ENCODE results near the gene TTC7B.
A peak's percentile ranks its signal among the peaks of the same experiment; 100 is the strongest.

The TTC7B gene

DNA sequence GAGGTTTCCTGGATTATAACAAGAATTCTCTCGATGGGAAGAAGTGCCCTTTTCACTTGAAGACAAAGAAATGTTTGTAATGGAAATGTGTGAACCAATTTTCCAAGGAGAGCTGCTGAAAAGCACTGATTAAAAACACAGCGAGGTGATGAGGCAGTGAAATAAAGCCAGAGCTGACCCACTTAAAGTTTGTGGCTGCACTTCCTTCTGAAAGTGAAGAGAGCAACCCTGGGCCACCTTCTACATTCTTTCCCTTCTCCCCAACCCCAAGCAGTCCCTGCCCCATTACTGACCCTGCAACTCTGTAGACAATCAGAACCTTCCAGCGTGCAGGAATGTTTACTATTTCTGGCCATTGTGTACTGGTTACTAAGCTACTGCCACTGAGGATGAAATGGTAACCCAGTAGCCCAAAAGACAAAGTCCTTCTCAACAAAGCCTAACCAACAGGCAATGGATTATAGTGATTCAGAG, 173.9 kb downstream of the TTC7B start:
- no peak for DNase-seq

DNA sequence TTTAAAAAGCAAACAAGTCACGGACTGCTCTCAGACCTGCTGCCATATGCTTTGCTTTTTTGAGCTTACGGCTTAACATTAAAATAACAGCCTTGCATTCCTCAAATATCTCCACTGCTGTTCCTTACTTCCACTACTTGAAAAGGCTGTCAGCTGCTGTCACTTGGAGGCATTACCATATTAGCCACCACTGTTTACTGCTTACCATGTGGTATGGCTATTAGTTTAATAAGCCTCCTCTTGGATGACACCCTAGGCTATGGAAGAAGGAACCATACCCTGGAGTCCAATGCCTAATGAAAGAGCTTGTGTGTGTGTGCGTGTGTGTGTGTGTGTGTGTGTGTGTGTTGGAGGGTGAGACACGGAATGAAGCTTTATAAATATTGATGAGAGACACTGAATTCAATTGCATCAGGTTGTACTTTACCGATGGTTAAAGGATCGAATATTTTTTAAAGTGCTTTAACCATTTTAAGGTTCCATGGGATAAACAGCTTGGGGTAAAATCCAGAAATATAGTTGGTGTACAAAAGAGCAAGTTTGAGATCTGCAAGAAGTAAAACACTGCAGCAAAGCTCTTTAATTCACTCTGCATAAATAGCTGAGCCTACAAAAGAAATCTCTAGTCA, 174.5 kb downstream of the TTC7B start:
- no peak for DNase-seq

- no peak for DNase-seq
These were observed 175.1 kb downstream of the TTC7B start for GRCh38 chr14:90641168-90641567.

DNA sequence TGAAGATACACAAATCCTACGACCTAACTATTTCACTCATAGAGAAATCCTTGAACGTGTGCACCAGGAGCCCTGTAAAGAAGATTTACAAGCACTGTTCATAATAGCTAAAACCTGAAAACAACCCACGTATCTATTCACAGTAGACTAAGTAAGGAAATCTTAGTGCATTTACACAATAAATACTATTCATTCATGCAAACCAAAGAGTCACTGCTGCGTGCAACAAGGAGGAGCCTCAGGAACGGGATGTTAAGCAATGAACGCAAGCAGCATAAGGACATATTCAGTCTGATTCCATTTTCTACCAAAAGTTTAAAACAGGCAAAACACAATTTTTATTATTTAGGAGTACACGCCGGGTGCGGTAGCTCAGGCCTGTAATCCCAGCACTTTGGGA, 176.6 kb downstream of the TTC7B start:
- no peak for DNase-seq

DNA sequence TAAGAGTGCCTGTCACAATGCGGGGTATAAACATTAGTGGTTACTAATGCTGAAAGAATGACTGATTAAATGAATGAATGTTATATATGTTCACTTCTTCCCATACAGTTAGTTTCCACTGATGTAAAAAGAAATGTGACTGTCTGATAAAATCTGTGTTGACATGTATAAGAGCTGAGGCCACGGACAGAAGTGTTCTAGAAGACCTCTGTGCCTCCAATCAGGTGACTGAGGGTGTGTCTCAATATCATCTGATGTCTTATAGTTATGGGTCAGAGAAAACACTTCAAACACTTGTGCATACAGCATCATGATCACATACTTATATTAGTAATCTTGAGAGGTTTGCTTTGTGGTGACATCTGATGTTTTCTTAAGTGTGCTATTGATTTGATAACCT, 183.4 kb downstream of the TTC7B start:
- DNase-seq: no peak

- no peak for DNase-seq
These were observed 183.8 kb downstream of the TTC7B start for GRCh38 chr14:90632451-90632850.

- DNase-seq: peak; percentile 92
These were observed 185.9 kb downstream of the TTC7B start for GRCh38 chr14:90630171-90630806.

GRCh38 chr14:90629471-90629870, 186.8 kb downstream of the TTC7B start:
- no peak for DNase-seq

DNA sequence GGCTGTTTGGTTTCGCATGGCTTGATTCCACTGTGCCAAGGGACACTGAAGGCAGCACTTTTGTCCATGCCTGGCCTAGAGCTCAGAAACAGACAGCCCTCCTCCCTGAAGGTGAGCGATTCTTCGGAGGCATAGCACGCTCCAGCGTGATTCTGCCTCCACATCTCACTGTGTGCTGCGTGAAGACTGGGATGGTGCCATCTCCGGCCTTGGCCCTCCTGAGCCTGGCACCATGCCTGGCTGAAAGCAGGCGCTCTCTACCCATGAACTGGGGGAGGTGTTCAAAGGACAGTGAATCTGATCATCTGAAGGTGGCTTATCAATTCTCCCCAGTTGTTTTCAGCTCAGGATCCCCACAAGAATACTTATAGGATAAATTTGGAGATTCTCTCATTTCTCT, 187.4 kb downstream of the TTC7B start:
- DNase-seq: no peak

DNA sequence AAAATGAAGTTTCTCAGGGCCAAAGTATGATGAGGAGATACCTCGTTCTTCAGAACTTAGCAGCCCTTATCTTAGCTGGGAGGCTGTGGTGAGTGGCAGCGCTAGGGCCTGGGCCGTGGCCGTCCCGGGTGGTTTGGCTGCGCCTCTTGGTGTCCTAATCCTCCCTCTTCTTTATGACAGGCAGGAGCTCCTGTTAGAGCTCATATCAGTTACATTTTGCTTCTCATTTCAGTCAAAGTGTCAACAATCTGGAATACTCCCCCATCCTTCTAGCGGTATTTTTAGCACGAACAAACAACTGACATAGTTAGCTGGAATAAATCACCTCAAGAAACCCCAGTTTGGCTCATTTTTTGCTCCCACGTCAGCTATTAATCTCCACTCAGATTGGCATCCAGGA, 188.8 kb downstream of the TTC7B start:
- no peak for DNase-seq

DNA sequence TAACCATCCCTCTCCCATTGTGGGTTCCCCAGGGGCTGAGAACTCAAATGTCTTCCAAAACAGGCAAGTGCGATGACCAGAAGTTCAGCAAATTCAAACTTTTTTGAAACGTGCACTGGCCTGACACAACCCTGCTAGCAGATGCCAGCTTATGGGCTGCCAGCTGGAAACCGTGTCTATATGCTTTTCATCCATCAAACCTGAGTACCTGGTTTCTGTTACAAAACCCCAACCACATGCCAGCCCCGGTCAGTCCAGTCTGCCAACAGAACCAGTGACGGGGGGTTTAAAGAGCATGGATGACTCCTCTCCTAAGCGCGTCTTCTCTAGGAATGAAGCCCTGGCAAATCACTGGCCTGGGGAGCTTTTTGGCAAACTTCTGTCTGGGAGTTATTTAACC, 189.7 kb downstream of the TTC7B start:
- DNase-seq: no peak

GRCh38 chr14:90625445-90625844, 190.8 kb downstream of the TTC7B start:
- DNase-seq: no peak

DNA sequence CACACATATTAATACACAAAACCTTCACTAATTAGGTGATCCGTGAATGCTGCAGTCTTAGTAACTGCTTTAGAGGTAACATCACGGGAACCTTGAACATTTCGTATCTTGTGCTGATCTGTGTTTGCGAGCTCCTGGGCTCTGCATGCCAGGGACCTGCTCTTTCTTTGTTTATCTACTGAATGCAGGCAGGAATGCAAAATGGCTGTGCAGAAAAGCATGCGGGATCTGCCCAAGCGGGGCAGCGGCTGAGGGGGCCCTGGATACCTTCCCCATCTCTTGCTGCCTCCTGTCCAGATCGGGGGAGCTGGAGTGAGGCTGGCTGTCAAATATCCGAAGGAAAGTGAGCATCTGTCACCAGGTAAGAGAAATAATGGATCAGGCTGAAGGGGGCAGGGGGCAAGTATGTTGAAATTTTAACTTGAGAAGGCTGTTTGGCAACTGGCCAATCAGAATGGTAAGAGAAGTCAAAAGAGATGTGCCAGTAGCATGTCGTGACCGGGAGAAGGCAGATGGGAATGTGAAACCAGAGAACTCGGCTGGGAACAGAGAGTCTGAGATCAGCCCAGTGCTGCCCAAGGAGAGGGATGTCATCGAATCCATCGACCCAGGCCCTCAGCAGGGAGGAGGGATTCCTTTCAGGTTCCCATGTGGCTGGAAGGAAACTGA, 191.4 kb downstream of the TTC7B start:
- DNase-seq: no peak

GRCh38 chr14:90624227-90624626, 192.0 kb downstream of the TTC7B start:
- no peak for DNase-seq

DNA sequence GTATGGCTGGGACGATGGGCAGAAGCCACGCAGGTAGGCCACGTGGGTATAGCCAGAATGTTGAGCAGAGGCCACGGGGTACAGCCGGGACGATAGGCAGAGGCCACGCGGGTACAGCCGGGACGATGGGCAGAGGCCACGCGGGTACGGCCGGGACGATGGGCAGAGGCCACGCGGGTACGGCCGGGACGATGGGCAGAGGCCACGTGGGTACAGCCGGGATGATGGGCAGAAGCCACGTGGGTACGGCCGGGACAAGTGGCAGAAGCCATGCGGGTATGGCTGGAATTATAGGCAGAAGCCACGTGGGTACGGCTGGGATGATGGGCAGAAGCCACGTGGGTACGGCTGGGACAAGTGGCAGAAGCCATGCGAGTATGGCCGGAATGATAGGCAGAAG, 195.0 kb downstream of the TTC7B start:
- DNase-seq: no peak

- no peak for DNase-seq
These were observed 195.6 kb downstream of the TTC7B start for GRCh38 chr14:90620568-90621077.

GRCh38 chr14:90619911-90620310, 196.3 kb downstream of the TTC7B start:
- DNase-seq: no peak

DNA sequence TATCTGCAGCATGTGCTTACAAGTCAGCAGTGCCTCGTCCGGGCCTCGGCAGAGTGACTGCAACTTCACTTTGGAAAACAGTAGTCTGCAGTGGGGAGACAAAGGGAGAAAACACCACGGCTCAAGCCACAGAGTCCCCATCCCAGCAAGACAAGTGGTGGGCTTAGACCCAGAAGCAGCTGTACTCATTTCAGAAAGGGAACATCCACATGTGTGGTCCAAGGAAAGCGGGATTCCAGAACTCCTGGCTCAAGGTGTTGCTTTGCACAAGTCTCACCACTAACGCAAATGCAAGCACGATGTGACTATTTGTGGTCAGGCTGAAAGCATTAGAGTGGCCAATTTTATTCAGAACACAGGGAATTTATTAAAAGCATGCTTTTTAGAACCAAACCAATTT, 198.3 kb downstream of the TTC7B start:
- no peak for DNase-seq

DNA sequence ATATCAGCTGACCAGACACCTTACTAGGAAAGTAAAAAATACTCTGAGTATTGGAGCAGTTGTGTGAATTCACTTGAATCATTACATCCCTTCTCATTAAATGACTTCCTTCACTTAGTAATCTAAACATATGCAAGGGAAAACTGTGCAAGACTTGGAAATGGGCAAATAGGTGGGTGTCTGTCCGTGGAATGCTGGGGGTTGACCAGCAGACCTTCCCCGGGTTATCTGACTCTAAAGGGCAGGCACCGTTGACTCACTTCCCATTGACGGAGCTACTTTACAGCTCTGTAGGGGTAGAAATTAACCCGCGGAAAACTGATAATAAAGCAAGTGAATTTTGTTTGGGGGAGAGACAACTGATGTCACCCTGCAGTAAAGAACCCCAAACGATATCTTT, 199.3 kb downstream of the TTC7B start:
- no peak for DNase-seq

DNA sequence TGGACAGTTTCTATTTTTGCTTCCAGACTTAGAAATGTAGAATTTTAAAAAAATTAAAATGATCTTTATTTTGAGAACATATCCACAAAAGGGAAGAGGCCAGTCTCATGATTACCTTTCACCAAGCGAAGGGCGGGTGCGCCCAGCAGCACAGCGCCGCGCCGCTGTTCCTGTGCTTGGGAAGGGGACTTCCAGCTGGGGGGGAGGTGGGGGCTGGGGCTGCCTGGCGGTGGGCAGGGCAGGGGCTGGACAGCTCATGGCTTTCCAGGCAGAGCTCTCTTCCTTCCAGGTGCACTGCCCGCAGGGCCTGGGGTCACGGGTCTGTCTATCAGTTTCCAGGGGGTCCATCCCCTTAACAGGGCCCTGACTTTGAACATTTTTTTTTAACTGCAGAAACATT, 199.9 kb downstream of the TTC7B start:
- DNase-seq: no peak

GRCh38 chr14:90615517-90616060, 200.6 kb downstream of the TTC7B start:
- no peak for DNase-seq

GRCh38 chr14:90614696-90615516, 201.3 kb downstream of the TTC7B start:
- no peak for DNase-seq

DNA sequence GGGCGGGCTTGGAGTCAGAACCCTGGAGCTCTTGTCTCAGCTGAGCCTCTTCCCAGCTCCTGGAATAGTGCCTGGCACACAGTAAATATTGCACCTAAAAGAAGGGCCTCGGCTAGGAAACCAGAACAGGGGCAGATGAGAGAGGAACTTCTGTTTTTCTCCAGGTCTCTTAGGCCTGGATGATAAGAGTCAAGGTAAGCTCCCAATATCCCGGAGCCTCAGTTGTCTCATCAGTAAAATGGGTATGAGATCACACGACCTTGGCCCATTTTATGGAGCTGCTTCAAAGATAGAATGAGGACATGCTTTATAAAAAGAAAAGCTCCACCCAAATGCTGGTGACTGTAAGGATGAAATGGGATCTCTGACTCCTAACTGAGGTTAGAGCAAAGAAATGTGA, 202.2 kb downstream of the TTC7B start:
- DNase-seq: no peak

Measured in SIG-M5 (cell line).